GM18951 (cell line): ENCODE data around the gene KRT13.

Source experiments
- POLR2A ChIP-seq: IDR thresholded peaks from 4 replicates; pipeline ENCODE4 v1.6.1; 2011; ENCODE audit warnings: mild to moderate bottlenecking; ENCODE audit not compliant: insufficient read length, insufficient read depth; ENCODE audit errors: extremely low read depth
- in situ Hi-C: fragments of 300-500 bp; cut with MboI; formaldehyde crosslinking; loops from one replicate; pipeline ENCODE4 v1.12.0; 2022; ENCODE audit warnings: low sequenced_read_pairs, mixed read lengths, inconsistent platforms; ENCODE audit not compliant: unreplicated experiment

Gene KRT13

GRCh38 chr17:41534899-41535546 is 29.6 kb upstream of the KRT13 start:
- TF ChIP-seq POLR2A, result no peak
- in situ Hi-C loops, result no loop called here

- in situ Hi-C loops, result no loop called here
- no peak for TF ChIP-seq POLR2A
Observed at GRCh38 chr17:41533613-41534012, 28.2 kb upstream of the KRT13 start.

GRCh38 chr17:41532947-41533570 is 27.6 kb upstream of the KRT13 start:
- in situ Hi-C loops, result no loop called here
- no peak for TF ChIP-seq POLR2A

- TF ChIP-seq POLR2A, result no peak
- in situ Hi-C loops, result no loop called here
Observed at GRCh38 chr17:41531993-41532392, 26.6 kb upstream of the KRT13 start.

- in situ Hi-C loops, result no loop called here
- TF ChIP-seq POLR2A, result no peak
Observed at GRCh38 chr17:41530062-41531048, 24.9 kb upstream of the KRT13 start.

GRCh38 chr17:41529491-41529915 is 24.1 kb upstream of the KRT13 start:
- TF ChIP-seq POLR2A, result no peak
- in situ Hi-C loops, result no loop called here

GRCh38 chr17:41528959-41529353 is 23.5 kb upstream of the KRT13 start:
- TF ChIP-seq POLR2A, result no peak
- in situ Hi-C loops, result no loop called here

GRCh38 chr17:41527063-41528023 is 21.9 kb upstream of the KRT13 start:
- no peak for TF ChIP-seq POLR2A
- in situ Hi-C loops, result no loop called here

- in situ Hi-C loops, result no loop called here
Observed at GRCh38 chr17:41524261-41524660, 18.8 kb upstream of the KRT13 start.

GRCh38 chr17:41523787-41524186 is 18.4 kb upstream of the KRT13 start:
- no peak for TF ChIP-seq POLR2A
- in situ Hi-C loops, result no loop called here

More at GRCh38 chr17:41524261-41524660, 18.8 kb upstream of the KRT13 start:
- TF ChIP-seq POLR2A, result no peak

GRCh38 chr17:41523225-41523593 is 17.8 kb upstream of the KRT13 start:
- TF ChIP-seq POLR2A, result no peak
- in situ Hi-C loops, result no loop called here
